PFSK-1 (cell line): Measurements from ENCODE around the gene OPTC.

Source experiments
- FOXP2 ChIP-seq: optimal IDR thresholded peaks from 2 replicates; pipeline ENCODE3; 2011; ENCODE audit warnings: borderline replicate concordance, control low read depth, inconsistent platforms; ENCODE audit not compliant: insufficient read depth; ENCODE audit errors: extremely low read length, extremely low read depth
- POLR2AphosphoS5 ChIP-seq: IDR thresholded peaks from 2 replicates; pipeline ENCODE4 v1.6.1; 2012; ENCODE audit warnings: low read depth, mild to moderate bottlenecking, control low read depth, low read length, moderate library complexity
- REST ChIP-seq, 2 experiments: IDR thresholded peaks; 2 replicates each; pipeline versions ENCODE4 v1.6.1 to v1.8.0; 2011 to 2012; ENCODE audit warnings: low read depth in 2 of 2, low read length in 2 of 2, control low read depth in 1 of 2, inconsistent platforms in 1 of 2, mild to moderate bottlenecking in 1 of 2, moderate library complexity in 1 of 2; ENCODE audit not compliant: insufficient read depth in 1 of 2
- TAF1 ChIP-seq: IDR thresholded peaks from 2 replicates; pipeline ENCODE4 v1.6.1; 2012; ENCODE audit warnings: low read length, control low read depth, borderline replicate concordance; ENCODE audit not compliant: insufficient read depth

GRCh38 chr1:203523667-203524066 is 29.7 kb downstream of the OPTC start:
- TF ChIP-seq TAF1 (no peak), POLR2AphosphoS5 (no peak), REST (IDR thresholded peaks at IDR 0.05; ENCODE audit: insufficient read depth in 1 of 2, low read depth in 2 of 2, low read length in 2 of 2) (no peak), FOXP2 (no peak)
